Peyer's patch (tissue), 4 donors: ENCODE results near the gene FADS6.

Experiments
- CTCF ChIP-seq, 6 experiments: fragments of 450-650 bp in 4 of 6; fragments of 200-600 bp in 2 of 6; sonication (generic) in 1 of 6; IDR thresholded peaks; one replicate each; pipeline ENCODE4 v1.5.1; 2017 to 2019; ENCODE audit warnings: antibody characterized with exemption in 6 of 6, mild to moderate bottlenecking in 3 of 6, moderate library complexity in 1 of 6
- POLR2A ChIP-seq, 2 donors: fragments of 450-650 bp; IDR thresholded peaks; one replicate each; pipeline ENCODE4 v1.5.1; 2017; ENCODE audit warnings: antibody characterized with exemption in 2 of 2, mild to moderate bottlenecking in 2 of 2, moderate library complexity in 2 of 2

GRCh38 chr17:74916136-74916850 is 22.9 kb upstream of the FADS6 start:
- TF ChIP-seq CTCF (IDR thresholded peaks at IDR 0.05) (no peak), POLR2A (IDR thresholded peaks at IDR 0.05) (no peak)
